Adrenal gland (tissue), 12 donors: ENCODE results near the gene LHX4. TPM values are rescaled to one million over a fixed set of nuclear protein-coding genes. Genes with fewer than 3 reads are reported as not detected.

Experiments used
- DNase-seq, 7 donors: peaks; one replicate each; pipeline ENCODE4 v3.0.0-alpha.2; 2019 to 2020
- H3K27ac ChIP-seq, 5 donors: fragments of 200-600 bp; sonication (generic) in 4 of 5; 1 replicate in 3 of 5; 2 replicates in 2 of 5; pipeline versions ENCODE4 v1.5.1 to v1.8.0; 2016 to 2020; ENCODE audit warnings: mild to moderate bottlenecking in 1 of 5
- H3K27me3 ChIP-seq: fragments of 200-600 bp; 2 replicates; pipeline ENCODE4 v1.8.0; 2021
- H3K36me3 ChIP-seq, 2 donors: fragments of 200-600 bp; replicated peaks in 1 of 2; 1 replicate in 1 of 2; 2 replicates in 1 of 2; pipeline versions ENCODE4 v1.5.1 to v1.8.0; 2018 to 2022
- H3K4me1 ChIP-seq, 2 donors: fragments of 200-600 bp; replicated peaks in 1 of 2; 1 replicate in 1 of 2; 2 replicates in 1 of 2; pipeline versions ENCODE4 v1.5.1 to v1.8.0; 2018 to 2021
- H3K4me3 ChIP-seq, 4 donors: fragments of 200-600 bp; sonication (generic) in 3 of 4; one replicate each; pipeline ENCODE4 v1.5.1; 2016 to 2018
- H3K9me3 ChIP-seq, 3 donors: fragments of 200-600 bp; sonication (generic) in 1 of 3; replicated peaks in 1 of 3; 1 replicate in 2 of 3; 2 replicates in 1 of 3; pipeline versions ENCODE4 v1.5.1 to v1.8.0; 2016 to 2021
- POLR2A ChIP-seq, 2 donors: fragments of 450-650 bp; IDR thresholded peaks; one replicate each; pipeline ENCODE4 v1.6.1; 2017; ENCODE audit warnings: antibody characterized with exemption in 2 of 2, mild to moderate bottlenecking in 2 of 2, moderate library complexity in 1 of 2
- WGBS, 4 donors: extraction: QIAGEN DNeasy Blood & Tissue Kit in 2 of 4; methylation state at CpG; one replicate each; pipeline versions ENCODE4 v1.1.5 to v1.1.7; 2013 to 2017; 5-methylcytosine and 5-hydroxymethylcytosine counted together
- intact Hi-C, 2 donors: fragments of 100-400 bp; cut with DNase I; formaldehyde crosslinking; loops; one replicate each; pipeline versions ENCODE4 v1.14.1 to v1.15.0; 2022 to 2023
- polyA plus RNA-seq, 3 donors: library from polyadenylated mRNA; stranded (reverse); fragments of 200-250 nt in 2 of 3; fragments of 350-450 nt in 1 of 3; fragmentation: Illumina TruSeq in 1 of 3; extraction: RNeasy Lipid Tissue Mini Kit (QIAGEN cat#74804) in 1 of 3; gene quantifications; one replicate each; pipeline ENCODE4 v1.2.3, GENCODE V29; 2013 to 2014
- total RNA-seq, 9 donors: library from RNA; depleted of rRNA in 4 of 9; stranded (reverse); fragments of >200 nt in 4 of 9; fragments of 120-200 nt in 1 of 9; fragmentation: NEBNext Ultra II Directional in 1 of 9; extraction: Animal tissue kit (Norgen Biotek cat#: 25700) in 1 of 9; gene quantifications; one replicate each; pipeline versions ENCODE4 v1.1.0 to v1.2.4, GENCODE V29; 2013 to 2023
- TF ChIP-seq, protein P1 (sequence below), 6 experiments: fragments of 450-650 bp in 4 of 6; fragments of 200-600 bp in 2 of 6; sonication (generic) in 1 of 6; IDR thresholded peaks; 1 replicate in 5 of 6; 2 replicates in 1 of 6; pipeline versions ENCODE4 v1.5.1 to v1.8.0; 2016 to 2021; ENCODE audit warnings: antibody characterized with exemption in 6 of 6, mild to moderate bottlenecking in 2 of 6, moderate library complexity in 1 of 6
- donor health status: healthy with polysubstance abuse.
- donor health status: Bipolar disorder and iron deficiency.
- donor health status: DM: yes; HTN: yes; CAD: no.
- donor health status: DM: no; HTN: no; CAD: no.
- donor health status: DM: no; HTN: no; CAD: no.
- donor health status: DM: yes; HTN: yes; CAD: no.

Gene LHX4
- total and polyA plus RNA-seq, 12 donors, result not detected

DNA sequence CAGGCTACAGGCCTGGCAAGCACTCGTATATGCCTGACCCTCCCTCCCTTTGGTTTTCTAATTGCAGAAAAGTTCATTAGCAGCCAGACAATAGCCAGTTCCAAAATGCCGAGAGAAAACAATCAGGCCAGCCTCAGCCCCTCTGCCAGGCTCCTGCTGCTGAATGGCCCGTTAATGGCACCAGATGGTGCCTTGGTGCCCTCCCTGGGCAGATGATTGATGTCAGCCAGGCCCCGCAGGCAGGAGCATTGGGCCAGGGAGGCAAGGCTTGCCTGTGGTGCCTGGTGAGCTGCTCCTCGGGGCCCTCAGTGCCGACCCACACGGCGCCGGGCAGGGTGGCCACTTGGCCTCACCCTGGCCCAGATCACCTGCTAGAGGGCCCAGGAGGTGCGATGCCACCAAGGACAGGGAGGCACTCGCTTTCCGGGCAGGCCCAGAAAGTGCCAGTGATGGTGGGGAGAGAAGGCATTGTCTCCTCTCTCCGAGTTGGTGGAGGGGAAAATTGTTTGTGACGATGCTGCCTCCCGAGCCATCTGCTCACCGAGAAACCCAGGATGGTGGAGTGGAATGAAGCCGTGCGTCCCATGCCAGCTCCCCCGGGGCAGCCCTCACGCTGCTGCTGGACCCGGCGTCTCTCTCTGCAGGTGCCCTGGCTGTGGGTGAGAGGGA, 47.3 kb upstream of the LHX4 start:
- Histone ChIP-seq H3K27ac (no peak overlapping the region), H3K36me3 (peaks cover 0 to 30% of the 10 kb centered on the region in 2 donors), H3K27me3 (no peaks in the 10 kb centered on the region), H3K9me3 (no peaks in the 10 kb centered on the region), H3K4me1 (no peaks in the 10 kb centered on the region), H3K4me3 (no peak overlapping the region)
- intact Hi-C loops, result no loop called here
- WGBS, 4 donors, result 85 to 93% (median 88%) methylated on average over 10 to 22 of the region's 22 CpGs
- DNase-seq, result no peak
- TF ChIP-seq, protein P1, sequence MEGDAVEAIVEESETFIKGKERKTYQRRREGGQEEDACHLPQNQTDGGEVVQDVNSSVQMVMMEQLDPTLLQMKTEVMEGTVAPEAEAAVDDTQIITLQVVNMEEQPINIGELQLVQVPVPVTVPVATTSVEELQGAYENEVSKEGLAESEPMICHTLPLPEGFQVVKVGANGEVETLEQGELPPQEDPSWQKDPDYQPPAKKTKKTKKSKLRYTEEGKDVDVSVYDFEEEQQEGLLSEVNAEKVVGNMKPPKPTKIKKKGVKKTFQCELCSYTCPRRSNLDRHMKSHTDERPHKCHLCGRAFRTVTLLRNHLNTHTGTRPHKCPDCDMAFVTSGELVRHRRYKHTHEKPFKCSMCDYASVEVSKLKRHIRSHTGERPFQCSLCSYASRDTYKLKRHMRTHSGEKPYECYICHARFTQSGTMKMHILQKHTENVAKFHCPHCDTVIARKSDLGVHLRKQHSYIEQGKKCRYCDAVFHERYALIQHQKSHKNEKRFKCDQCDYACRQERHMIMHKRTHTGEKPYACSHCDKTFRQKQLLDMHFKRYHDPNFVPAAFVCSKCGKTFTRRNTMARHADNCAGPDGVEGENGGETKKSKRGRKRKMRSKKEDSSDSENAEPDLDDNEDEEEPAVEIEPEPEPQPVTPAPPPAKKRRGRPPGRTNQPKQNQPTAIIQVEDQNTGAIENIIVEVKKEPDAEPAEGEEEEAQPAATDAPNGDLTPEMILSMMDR (IDR thresholded peaks at IDR 0.05), result no peak
- no peak for TF ChIP-seq POLR2A (IDR thresholded peaks at IDR 0.05)

DNA sequence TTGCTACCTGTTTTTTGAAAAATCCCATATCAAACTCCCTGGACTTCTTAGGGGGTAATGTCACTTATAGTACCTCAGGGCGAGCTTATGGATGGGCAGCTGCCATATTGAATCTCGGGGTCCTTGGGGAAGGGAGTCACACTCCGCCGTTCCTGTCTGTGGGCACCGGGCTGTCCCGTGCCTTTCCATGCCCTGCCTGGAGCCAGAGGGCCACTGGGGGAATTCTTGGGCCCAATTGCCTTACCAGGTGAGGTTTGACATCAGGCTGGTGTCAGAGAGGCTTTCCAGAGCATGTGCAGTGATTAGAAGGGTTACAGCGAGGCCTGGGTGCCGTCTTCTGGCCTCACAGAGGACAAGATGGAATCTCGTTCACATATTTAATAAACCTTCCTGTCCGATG, 46.6 kb upstream of the LHX4 start:
- Histone ChIP-seq H3K4me1 (no peaks in the 10 kb centered on the region), H3K4me3 (no peak overlapping the region), H3K9me3 (no peaks in the 10 kb centered on the region), H3K27ac (no peak overlapping the region), H3K36me3 (peaks cover 0 to 31% of the 10 kb centered on the region in 2 donors), H3K27me3 (no peaks in the 10 kb centered on the region)
- WGBS, 4 donors, result 93 to 97% (median 94%) methylated on average over 9 to 10 of the region's 10 CpGs
- TF ChIP-seq, protein P1 (IDR thresholded peaks at IDR 0.05), result no peak
- no peak for TF ChIP-seq POLR2A (IDR thresholded peaks at IDR 0.05)
- DNase-seq, result no peak
- intact Hi-C loops, result no loop called here

DNA sequence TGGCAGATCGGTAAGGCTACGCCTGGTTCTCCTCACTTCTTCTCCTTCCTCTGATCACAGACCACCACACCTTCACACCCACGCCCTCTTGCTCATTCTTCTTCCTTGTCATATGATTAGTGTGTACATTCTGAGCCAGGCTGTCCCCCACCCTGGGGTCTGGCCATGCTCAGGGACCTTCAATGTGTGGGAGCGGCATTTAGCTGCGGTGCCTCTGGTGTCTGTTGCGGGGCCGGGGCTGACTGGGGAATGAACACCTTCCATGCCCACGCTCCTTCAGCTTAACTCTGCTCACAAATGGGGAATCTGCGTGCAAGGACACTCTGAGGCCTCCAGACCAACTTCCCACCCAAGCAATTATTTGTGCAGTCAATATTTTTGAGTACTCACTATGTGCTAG, 46.0 kb upstream of the LHX4 start:
- intact Hi-C loops, result no loop called here
- Histone ChIP-seq H3K27me3 (no peaks in the 10 kb centered on the region), H3K4me1 (no peaks in the 10 kb centered on the region), H3K9me3 (no peaks in the 10 kb centered on the region), H3K4me3 (no peak overlapping the region), H3K36me3 (peaks cover 0 to 38% of the 10 kb centered on the region in 2 donors), H3K27ac (no peak overlapping the region)
- TF ChIP-seq POLR2A (IDR thresholded peaks at IDR 0.05), result no peak
- TF ChIP-seq, protein P1 (IDR thresholded peaks at IDR 0.05), result no peak
- WGBS, 4 donors, result 95 to 97% (median 96%) methylated on average over 9 of the region's 9 CpGs
- DNase-seq, result no peak

DNA sequence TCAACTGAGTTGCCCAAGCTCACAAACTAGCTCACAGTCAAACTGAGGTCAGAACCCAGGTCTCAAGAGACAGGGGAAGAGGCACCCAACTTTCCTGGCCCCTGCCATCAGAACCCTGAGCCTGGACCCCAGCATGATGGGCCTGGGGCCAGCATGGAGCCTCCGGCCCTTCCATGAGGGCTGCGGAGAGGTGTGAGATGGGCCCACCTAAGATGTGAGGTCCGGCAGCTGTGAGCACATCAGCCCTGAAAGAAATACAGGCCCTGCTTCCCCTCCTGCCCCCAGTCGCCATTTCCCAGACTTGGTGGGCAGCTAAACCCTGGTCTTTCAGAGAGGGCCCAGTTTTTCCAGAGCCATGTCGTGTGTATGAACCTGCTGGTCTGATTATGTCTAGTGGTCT, 44.8 kb upstream of the LHX4 start:
- intact Hi-C loops, result loop anchor here in 1 of 2 donors (5.0 kb wide), 1 partner anchor 287 kb away; no protein-coding TSS in a partner anchor
- H3K9me3 ChIP-seq, result no peaks in the 10 kb centered on the region
- peaks cover 0 to 49% of the 10 kb centered on the region in 2 donors for H3K36me3 ChIP-seq
- H3K27me3 ChIP-seq, result no peaks in the 10 kb centered on the region
- no peaks in the 10 kb centered on the region for H3K4me1 ChIP-seq
- 82 to 86% (median 83%) methylated on average over 2 to 5 of the region's 5 CpGs for WGBS, 4 donors
- no peak overlapping the region for H3K4me3 ChIP-seq
- no peak for DNase-seq
- H3K27ac ChIP-seq, result no peak overlapping the region
- TF ChIP-seq POLR2A (IDR thresholded peaks at IDR 0.05), result no peak
- TF ChIP-seq, protein P1 (IDR thresholded peaks at IDR 0.05), result no peak
